Psoas muscle (tissue), 8 donors: Measurements from ENCODE around the gene HOXA1. TPM values are rescaled to one million over a fixed set of nuclear protein-coding genes. Genes with fewer than 3 reads are reported as not detected.

Experiments
- ATAC-seq, 4 donors: fragments of 200-7000 bp; cut with Tn5 transposase; one replicate each; pipeline ENCODE4 v1.9.1; 2020; ENCODE audit warnings: moderate library complexity in 3 of 4, mild to moderate bottlenecking in 2 of 4
- DNase-seq, 2 donors: peaks; one replicate each; pipeline ENCODE4 v3.0.0-alpha.2; 2020
- H3K27ac ChIP-seq: fragments of 200-600 bp; one replicate; pipeline ENCODE4 v1.8.0; 2022
- H3K27me3 ChIP-seq, 3 donors: fragments of 200-600 bp in 1 of 3; one replicate each; pipeline versions ENCODE4 v1.6.1 to v1.8.0; 2013 to 2022; ENCODE audit warnings: low read length in 2 of 3, mild to moderate bottlenecking in 2 of 3, moderate library complexity in 1 of 3; ENCODE audit not compliant: insufficient read depth in 3 of 3
- H3K36me3 ChIP-seq, 2 donors: fragments of 200-600 bp in 1 of 2; one replicate each; pipeline versions ENCODE4 v1.6.1 to v1.8.0; 2013 to 2022; ENCODE audit warnings: low read depth in 1 of 2, mild to moderate bottlenecking in 1 of 2, moderate library complexity in 1 of 2; ENCODE audit not compliant: insufficient read depth in 1 of 2
- H3K4me1 ChIP-seq: fragments of 200-600 bp; one replicate; pipeline ENCODE4 v1.8.0; 2022
- H3K4me3 ChIP-seq: fragments of 200-600 bp; one replicate; pipeline ENCODE4 v1.8.0; 2022; ENCODE audit warnings: mild to moderate bottlenecking
- H3K9me3 ChIP-seq: fragments of 200-600 bp; one replicate; pipeline ENCODE4 v1.8.0; 2022
- CTCF ChIP-seq: fragments of 200-600 bp; IDR thresholded peaks from one replicate; pipeline ENCODE4 v1.8.0; 2022; ENCODE audit warnings: antibody characterized with exemption
- WGBS, 3 donors: extraction: QIAGEN DNeasy Blood & Tissue Kit; methylation state at CpG; one replicate each; pipeline versions ENCODE4 v1.1.6 to v1.1.7; 2013; 5-methylcytosine and 5-hydroxymethylcytosine counted together
- intact Hi-C, 2 donors: fragments of 100-400 bp; cut with DNase I; formaldehyde crosslinking; loops; one replicate each; pipeline versions ENCODE4 v1.11.0 to v1.14.2; 2022
- polyA plus RNA-seq, 3 donors: library from polyadenylated mRNA; stranded (reverse); fragments of 200-250 nt; gene quantifications; one replicate each; pipeline ENCODE4 v1.2.3, GENCODE V29; 2013
- total RNA-seq, 4 donors: library from RNA; stranded (reverse); fragmentation: NEBNext Ultra II Directional in 2 of 4; extraction: Animal tissue kit (Norgen Biotek cat#: 25700) in 2 of 4; gene quantifications; one replicate each; pipeline versions ENCODE4 v1.2.1 to v1.2.4, GENCODE V29; 2021 to 2023
- donor health status: healthy with polysubstance abuse.
- donor health status: DM: no; HTN: no; CAD: no; lungs with moderate emphysema.
- donor health status: Bipolar disorder and iron deficiency.
- donor health status: healthy.
- donor health status: DM: yes; HTN: yes; CAD: no.
- donor health status: DM: no; HTN: no; CAD: no.
- donor health status: DM: no; HTN: no; CAD: no.
- donor health status: DM: yes; HTN: yes; CAD: no.

HOXA1 gene
- total and polyA plus RNA-seq, 7 donors: 0.03 to 0.22 (median 0.21) TPM; not detected in 2

GRCh38 chr7:27065709-27066108 is 30.1 kb downstream of the HOXA1 start:
- intact Hi-C loops: loop anchor here in 1 of 2 donors (5.0 kb wide), 1 partner anchor 33 kb away; no protein-coding TSS in a partner anchor
- no peak overlapping the region for H3K27ac ChIP-seq
- no peaks in the 10 kb centered on the region for H3K9me3 ChIP-seq
- no peak for ATAC-seq
- H3K4me1 ChIP-seq: no peaks in the 10 kb centered on the region
- DNase-seq: no peak
- H3K4me3 ChIP-seq: no peak overlapping the region
- H3K27me3 ChIP-seq: no peaks in the 10 kb centered on the region
- TF ChIP-seq CTCF: no peak
- WGBS, 3 donors: 91 to 97% (median 97%) methylated on average over 2 of the region's 2 CpGs
- no peaks in the 10 kb centered on the region for H3K36me3 ChIP-seq

DNA sequence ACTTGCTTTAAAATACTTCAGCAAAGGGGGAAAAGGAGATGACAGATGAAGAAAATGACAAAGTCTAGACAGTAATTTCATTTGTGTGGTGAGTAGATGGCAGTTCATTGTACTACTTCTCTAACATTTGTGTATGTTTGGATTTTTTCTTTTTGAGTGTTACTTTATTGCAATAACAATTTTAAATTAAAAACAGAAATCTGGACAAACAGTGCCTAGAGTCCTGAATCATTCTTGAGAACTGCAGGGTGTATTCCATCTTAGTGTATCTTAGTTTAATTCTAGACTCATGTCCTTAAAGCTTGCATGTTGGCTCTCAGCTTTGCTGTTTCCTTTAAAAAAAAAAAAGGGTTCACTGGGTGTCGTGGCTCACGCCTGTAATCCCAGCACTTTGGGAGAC is 31.1 kb downstream of the HOXA1 start:
- Histone ChIP-seq H3K27ac (no peak overlapping the region), H3K27me3 (no peaks in the 10 kb centered on the region), H3K4me3 (no peak overlapping the region), H3K4me1 (no peaks in the 10 kb centered on the region), H3K9me3 (no peaks in the 10 kb centered on the region), H3K36me3 (no peaks in the 10 kb centered on the region)
- no peak for DNase-seq
- WGBS, 3 donors: 76 to 94% (median 84%) methylated on average over 2 of the region's 2 CpGs
- no peak for ATAC-seq
- no peak for TF ChIP-seq CTCF
- intact Hi-C loops: loop anchor here in 1 of 2 donors (5.0 kb wide), 1 partner anchor 32 kb away; no protein-coding TSS in a partner anchor

- WGBS, 3 donors: 17 to 31% (median 28%) methylated on average over 2 of the region's 2 CpGs
- H3K27ac ChIP-seq: no peak overlapping the region
Observed at GRCh38 chr7:27064159-27064558, 31.6 kb downstream of the HOXA1 start.

GRCh38 chr7:27062946-27063345 is 32.9 kb downstream of the HOXA1 start:
- no peak for TF ChIP-seq CTCF
- DNase-seq (no peak), ATAC-seq (no peak)
- H3K4me1 ChIP-seq: no peaks in the 10 kb centered on the region
- H3K27ac ChIP-seq: no peak overlapping the region
- WGBS, 3 donors: 79 to 92% (median 83%) methylated on average over 4 of the region's 4 CpGs
- no peaks in the 10 kb centered on the region for H3K9me3 ChIP-seq
- no peaks in the 10 kb centered on the region for H3K36me3 ChIP-seq
- H3K27me3 ChIP-seq: no peaks in the 10 kb centered on the region
- no peak overlapping the region for H3K4me3 ChIP-seq
- intact Hi-C loops: no loop called here

More at GRCh38 chr7:27064159-27064558, 31.6 kb downstream of the HOXA1 start:
- no peaks in the 10 kb centered on the region for H3K27me3 ChIP-seq
- intact Hi-C loops: no loop called here
- H3K36me3 ChIP-seq: no peaks in the 10 kb centered on the region
- no peak for ATAC-seq
- DNase-seq: no peak
- H3K4me1 ChIP-seq: no peaks in the 10 kb centered on the region
- no peak overlapping the region for H3K4me3 ChIP-seq
- no peaks in the 10 kb centered on the region for H3K9me3 ChIP-seq
- TF ChIP-seq CTCF: no peak

DNA sequence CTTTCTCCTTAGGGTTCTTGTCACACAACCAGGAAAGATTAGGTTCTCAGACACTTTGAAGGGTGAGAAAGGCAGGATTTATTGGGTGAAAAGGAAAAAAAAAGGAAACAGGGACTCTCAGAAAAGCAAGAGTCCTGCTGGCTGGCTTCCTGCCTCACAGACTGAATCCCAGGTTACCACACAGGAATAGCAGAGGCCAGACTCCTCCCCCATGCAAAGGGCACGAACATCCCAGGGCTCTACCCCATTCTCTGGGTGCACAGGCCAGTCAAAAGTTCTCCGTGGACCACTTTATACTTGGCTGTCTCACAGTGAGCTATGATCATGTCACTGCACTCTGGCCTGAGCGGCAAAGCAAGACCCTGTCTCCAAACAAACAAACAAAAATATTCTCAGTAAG is 42.6 kb downstream of the HOXA1 start:
- H3K4me3 ChIP-seq: no peak overlapping the region
- no peaks in the 10 kb centered on the region for H3K27me3 ChIP-seq
- intact Hi-C loops: no loop called here
- DNase-seq: no peak
- WGBS, 3 donors: 40 to 44% (median 43%) methylated on average over 3 of the region's 3 CpGs
- ATAC-seq: no peak
- H3K4me1 ChIP-seq: no peaks in the 10 kb centered on the region
- no peaks in the 10 kb centered on the region for H3K9me3 ChIP-seq
- no peak for TF ChIP-seq CTCF
- H3K36me3 ChIP-seq: no peaks in the 10 kb centered on the region
- no peak overlapping the region for H3K27ac ChIP-seq
